Measurements from ENCODE around the gene TM6SF1.
"Not testable (repeated sequence)": the region's sequence is repeated elsewhere in the genome, so short reads cannot be mapped to it uniquely, and the experiment has no call there.

TM6SF1 gene

DNA sequence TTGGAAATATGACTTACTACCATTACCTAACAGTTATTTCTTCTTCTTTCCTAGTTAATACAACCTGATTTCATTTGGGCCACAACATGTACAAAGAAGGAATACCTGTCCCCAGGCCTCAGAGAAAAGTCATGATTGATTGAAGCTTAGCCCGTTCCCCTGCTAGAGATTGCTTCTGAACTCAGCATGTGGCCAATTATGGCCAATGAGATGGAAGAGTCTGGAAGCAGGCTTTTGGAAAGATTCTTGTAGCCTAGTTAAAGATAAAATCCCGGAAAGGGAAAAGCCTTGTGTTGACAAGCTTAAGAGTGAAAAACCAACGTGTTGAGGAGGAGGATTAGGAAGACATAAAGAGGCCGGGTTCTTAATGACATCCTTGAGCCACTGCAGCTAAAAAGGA is 17.0 kb upstream of the TM6SF1 start:
- DNase-seq = no peak

DNA sequence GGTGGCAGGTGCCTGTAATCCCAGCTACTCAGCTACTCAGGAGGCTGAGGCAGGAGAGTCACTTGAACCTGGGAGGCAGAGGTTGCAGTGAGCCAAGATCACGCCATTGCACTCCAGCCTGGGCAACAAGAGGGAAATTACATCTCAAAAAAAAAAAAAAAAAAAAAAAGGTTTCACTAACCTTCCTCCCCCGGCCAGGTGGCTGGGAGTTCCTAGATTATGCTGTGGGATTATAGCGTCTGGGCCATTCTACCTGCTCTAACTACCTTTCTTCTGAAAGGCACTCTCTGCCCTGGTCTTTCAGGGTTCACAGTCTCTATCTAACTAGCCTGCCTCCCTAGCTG is 15.5 kb upstream of the TM6SF1 start:
- not testable (repeated sequence) for DNase-seq

DNA sequence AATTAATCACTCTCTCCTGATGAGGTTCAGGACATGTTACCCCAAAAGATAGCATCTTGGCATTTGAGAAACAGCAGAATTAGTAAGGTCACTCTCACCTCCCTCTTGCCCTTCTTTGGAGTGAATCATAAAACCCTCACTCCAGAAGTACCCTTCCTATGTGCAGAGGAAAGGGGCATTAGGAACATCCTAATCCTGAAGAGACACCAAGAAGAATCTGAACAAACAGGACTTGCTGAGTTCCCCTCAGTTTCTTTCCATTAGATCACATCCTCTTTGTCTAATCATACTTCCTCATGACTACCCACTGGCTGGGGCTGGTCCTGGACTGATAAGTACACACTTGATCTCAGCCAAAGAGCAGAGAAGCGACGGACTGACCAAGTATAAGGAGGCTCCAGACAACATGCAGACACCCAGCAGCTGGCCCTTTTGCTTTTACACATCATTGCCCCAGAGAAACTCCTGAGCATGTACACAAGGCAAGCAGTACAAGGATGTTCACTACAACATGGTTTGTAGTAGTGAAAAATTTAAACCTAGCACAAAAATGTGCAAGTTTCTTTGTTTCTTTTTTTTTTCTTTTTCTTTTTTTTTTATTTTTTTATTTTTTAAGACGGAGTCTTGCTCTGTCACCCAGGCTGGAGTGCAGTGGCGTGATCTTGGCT is 15.0 kb upstream of the TM6SF1 start:
- no peak for DNase-seq

DNA sequence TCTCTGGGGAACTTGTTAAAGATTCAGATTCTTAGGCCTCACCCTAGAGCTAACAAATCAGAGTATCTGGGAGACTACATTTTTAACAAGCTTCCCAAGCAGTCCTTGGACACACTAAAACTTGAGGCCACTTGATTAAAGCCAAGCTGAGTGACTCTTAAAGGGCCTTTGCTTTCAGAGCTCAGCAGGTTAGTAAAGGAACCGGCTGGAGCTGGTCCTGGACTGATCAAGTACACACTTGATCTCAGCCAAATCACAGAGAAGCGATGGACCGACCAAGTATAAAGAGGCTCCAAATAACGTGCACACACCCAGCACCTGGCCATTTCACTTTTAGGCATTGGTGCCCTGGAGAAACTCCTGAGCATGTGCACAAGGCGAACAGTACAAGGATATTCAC is 12.9 kb upstream of the TM6SF1 start:
- no peak for DNase-seq

DNA sequence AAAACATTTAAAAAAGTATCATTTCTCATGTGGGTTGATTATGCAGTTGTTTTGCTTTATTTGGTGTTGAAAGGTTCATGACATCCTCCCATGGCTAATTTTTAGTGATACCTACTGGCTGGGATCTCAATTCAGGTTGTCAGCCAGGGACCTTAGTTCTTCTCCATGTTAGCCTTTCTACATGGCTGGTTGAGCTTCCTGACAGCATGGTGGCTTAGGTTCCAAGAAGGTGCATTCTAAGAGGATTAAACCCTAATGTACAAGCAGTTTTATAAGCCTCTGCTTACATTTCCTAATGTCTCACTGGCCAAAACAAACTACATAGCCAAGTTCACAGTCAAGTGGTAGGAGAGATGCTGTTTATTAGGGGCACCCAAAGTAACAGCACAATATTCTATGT is 9.4 kb upstream of the TM6SF1 start:
- no peak for DNase-seq

DNA sequence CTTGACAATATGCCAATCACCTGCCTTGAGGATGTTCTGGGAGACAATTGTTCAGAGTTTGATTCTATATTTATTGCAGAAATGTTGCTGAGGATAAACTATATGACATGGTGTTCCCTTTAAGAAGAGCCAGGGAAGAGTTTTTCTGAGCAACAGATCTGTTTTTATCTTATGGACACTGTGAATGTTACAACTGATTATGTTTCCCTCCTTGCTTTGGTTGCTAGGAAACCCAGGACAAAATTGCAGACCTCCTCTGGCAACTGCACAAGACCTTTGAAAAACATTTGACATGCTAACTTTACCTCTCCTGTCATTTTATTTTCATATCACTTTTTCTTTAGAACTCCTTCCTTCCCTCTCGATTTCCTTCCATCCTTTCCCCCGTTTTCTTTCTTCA is 8.2 kb upstream of the TM6SF1 start:
- no peak for DNase-seq

DNA sequence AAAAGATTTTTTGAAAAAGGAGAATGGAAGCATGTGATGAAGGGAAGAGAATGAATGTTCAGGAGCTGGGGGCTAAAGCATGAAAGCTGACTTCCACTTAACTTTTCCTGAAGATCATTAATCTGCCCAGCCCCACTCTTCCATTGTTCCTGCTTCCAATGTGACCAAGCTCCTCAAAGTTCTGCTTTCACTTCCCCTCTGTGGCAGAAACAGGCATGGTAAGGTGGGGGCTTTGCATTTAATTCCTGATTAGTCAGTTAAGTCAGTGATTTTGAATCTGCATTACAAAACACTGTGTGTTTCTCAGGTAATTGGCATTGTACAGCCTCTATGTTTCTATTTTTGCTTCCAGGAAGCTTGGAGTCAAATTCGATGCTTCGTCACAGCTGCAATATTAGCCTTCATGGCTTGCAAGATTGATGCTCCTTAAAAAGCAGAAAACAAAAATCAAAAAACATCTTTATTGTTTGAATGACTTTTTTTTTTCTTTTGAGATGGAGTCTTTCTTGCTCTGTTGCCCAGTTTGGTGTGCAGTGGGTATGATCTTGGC is 7.3 kb upstream of the TM6SF1 start:
- no peak for DNase-seq

DNA sequence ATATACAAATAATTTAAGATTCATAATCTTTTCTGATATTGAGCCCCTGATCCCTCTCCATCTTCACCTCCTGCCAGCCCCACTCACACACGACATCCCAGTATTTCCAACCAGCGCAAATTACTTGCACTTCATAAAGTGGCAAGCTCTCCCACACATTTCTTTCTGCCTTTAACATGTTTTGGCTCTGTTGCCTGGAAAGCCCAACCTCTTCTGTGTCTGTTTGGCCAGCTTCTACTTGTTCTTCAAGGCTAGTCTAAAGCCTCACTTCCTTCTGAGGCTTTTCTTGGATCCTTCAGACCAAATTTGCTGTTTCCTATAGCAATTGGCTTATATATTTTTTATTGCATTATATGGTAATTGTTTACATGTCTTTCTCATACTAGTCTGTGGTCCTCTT is 5.1 kb upstream of the TM6SF1 start:
- DNase-seq = no peak

DNA sequence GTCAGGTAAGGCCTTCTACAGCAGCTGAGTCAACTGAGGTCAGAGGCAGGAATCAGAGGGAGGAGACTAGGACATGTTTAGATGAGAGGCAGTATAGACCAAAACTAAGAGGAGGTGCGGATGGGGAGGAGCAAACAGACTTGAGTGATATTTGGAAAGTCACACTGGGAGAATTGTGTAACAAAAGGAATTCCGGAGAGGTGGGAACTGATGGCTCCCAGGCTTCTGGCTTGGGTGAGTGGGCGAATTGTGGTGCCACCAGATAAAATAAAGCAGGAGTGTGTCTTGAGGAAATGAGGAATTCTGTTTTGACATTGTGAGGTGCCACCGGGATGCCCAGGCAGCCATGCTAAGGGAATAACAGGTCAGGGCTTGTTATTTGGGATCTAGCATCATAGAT is 3.3 kb upstream of the TM6SF1 start:
- DNase-seq = no peak

DNA sequence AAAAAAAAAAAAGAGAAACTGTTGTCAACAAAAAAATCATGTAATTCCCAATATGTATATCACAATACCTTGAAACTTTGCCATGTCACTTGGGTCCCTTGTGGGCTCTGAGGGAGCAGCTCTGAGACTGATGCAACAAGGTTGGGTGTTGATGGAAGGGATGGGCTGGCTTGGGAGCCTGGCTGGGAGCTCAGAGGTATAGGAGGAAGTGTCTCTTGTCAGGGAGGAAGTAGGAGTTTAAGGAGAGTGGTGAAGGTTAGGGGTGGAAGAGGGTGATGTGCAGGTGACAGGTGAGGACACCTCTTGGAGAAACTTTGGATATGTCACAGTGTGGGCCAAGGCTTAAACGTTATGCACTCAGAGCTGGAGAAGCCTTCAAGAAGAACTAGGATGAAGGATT is 2.0 kb upstream of the TM6SF1 start:
- DNase-seq = no peak

DNA sequence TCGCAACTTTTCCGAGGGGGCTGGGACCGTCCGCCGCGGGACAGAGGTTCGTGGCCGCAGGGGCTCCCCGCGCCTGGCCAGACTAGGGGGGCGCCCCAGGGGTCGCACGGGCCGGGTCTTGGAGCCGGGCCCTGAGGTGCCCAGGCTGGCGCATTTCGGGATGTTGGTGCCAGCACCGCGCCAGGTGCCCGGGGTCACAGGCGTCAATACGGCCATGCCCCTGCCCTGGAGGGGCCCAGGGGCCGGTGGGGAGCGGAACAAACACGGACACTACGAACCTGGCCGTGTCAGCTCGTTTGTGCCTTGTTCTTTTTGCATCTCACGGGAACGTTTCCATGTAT is 366 bp downstream of the TM6SF1 start:
- no peak for DNase-seq

DNA sequence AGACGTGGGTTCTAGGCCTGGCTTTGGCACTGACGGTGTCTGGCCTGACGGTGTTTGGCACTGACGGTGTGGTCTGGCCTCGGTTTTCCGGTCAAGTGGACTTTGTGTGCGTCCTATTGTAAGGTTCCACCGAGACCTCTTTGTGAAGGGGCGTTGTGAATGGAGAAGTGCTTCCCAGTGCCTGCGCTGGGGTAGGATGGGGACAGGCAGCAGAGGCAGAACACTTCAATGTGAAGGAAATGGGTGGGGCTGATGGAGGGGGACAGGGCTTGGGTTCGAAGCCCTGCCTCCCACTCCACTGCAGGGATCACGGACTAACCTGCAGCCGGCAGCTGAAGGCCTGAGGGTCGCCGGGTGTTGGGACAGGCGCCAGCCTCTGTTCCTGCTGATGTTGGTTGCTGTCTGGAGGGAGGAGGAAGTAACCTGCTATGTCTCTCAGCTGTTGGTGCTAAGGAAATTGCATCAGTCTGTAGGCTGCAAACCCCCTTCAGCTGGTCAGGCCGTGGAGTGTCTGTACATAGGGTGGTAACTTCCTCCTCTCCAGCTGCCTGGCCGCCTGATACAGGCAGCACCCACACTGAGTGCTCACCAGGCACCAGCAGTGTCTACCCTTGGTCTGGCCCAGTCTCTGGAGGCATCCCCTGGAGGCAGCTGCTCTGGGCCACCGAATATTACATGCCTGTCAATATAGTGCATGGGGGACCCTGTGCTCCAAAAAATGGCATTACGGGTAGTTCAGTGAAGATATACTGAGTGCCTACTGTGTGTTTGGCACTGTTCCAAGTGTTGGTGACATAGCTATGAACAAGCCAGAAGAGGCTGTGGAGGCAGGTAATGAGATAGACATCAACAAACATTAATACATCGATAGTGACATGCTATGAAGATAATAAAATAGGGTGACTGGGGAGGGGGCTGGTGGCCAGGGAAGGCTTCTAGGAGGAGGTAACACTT is 1.1 kb downstream of the TM6SF1 start:
- no peak for DNase-seq

DNA sequence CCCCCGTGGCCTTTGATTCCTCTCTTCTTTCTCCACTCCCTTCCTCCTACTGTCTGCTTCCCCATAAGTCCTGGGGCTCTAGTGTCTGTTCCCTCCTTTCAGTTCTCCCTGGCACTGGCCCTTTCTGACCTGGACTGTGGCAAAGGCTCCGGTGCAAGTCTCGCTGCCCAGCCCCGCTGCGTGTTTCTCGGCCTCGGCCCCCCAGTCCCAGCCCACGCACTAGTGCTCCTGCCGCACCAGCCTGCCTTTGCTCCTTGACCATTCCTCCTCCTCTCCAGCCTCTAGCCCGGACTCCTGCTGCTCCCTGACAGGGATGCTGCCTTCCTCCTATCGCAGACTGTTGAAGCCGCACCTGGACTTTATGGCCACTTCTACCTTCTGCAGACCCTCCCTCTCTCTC is 2.1 kb downstream of the TM6SF1 start:
- no peak for DNase-seq

DNA sequence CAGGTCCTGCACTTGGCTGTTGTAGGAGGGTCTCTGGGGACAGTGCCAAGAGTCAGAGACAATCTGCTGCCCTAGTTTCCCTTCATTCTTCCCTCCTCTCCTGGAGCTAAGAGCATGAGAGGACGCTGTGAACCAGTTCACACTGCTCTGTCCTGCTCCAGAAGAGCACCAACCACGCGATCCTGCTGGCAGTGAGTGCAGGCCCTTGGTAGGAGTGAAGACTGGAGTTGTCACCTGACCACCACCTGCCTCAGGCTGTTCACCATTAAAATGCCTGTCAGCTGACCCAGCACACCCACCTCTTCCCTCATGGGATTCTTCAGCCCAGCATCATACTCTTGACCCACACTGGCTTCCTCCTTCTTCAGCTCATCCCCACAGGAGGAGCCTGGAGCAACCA is 2.9 kb downstream of the TM6SF1 start:
- no peak for DNase-seq

DNA sequence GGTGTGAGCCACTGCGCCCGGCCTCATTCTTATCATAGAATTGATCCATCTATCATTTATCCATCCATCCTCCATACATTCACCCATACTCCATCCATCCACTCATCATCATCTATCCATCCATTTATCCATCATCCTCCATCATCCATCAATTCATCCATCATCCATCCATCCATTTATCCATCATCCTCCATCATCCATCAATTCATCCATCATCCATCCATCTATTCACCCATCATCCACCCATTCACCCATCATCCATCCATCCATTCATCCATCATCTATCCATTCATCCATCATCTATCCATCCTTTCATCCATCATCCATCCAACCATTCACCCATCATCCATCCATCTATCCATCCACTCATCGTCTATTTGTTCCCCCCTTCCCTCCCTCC is 3.7 kb downstream of the TM6SF1 start:
- DNase-seq = no peak

DNA sequence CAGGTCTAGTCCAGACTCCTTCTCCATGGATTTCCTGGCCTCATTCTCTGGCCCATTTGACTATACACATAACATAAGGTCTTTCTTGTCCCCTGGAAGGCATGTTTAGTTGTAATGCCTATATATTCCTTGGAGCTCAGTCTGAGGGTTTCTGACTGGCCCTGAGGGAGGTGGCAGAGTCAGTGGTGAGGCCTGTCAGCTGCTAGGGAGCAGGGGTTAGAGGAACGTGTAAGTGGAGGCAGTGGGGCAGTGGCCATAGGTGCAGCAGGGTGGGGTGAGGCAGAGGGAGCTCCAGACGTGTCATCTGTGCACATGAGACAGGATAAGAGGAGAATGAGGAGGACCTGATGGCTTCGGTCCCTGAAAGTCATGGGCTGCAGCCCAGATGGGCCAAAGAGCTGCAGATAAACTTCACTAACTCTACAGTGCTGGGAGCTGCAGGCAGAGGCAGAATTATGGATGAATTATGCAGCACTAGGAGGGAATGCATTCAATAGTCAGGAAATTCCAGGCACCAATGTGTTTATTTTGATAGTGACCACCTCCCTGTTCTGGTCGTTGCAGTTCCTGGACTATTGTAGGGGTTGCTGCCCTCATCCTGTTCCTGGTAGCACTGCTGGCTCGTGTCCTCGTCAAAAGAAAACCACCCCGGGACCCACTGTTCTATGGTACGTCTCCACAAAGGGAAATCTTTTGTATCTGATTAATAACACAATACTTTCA is 4.9 kb downstream of the TM6SF1 start:
- no peak for DNase-seq

DNA sequence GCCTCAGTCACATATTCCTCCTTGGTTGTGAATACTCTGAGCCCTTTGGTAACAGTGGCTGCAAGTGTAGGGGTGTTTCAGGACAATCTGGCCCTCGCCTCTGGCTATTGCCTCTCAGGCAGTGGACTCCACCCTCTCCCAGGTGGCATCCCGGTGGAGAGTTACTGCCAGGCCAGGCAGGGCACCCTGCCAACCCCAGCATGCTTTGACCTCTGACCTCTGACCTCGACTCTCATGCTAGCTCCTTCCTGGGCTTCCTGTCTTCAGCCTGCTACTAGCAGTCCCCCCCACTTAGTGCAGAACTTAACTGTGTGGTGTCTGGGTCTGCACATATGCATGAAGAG is 5.5 kb downstream of the TM6SF1 start:
- no peak for DNase-seq

DNA sequence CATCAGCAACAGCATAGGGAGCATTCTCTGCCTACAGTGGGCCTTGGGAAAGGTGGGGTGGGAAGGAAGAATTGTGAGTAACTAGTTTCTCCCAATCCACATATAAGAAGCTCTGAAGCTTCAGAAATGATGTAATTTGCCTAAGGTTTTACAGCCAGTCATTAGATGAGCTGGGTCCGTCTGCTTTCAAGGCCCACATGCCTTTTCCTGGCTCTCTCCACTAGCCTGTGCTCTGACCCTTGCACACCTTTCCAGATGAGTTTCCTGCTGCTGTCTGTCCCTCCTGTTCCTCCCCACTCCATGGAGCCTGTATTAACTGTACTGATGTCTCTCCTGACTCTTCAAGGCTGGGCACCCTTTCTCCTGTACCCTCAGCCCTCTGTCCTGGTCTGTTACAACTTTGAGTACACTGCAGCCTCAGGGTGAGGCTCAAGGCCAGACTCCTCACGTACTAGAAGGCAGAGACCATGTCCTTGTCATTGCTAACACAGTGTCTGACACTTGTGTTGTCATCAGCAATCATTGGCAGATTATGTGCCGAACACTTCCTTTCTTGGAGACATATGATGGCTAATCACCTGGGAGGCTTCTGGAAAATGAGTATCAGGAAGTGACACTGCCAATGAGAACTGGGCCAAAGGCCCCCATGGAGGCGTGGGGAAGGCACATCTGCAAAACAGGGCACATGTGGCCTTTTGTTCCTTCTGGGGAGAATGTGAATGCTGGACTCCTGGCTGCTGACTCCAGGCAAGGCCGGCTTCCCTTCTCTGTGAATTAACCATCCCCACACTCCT is 6.6 kb downstream of the TM6SF1 start:
- no peak for DNase-seq

DNA sequence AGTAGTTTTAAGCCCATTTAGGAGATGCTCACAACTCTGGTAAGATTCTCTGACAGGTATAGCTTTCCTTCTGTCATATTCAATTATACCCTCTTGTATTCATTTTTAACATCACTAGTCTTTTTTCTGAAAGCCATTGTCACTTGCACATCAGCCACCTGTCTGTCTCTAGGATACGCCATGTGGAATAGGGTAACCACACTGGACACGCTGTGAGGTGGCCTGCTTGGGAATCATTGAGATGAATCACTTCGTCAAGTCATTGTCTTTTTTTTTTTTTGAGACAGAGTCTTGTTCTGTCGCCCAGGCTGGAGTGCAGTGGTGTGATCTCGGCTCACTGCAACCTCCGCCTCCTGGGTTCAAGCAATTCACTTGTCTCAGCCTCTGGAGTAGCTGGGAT is 7.4 kb downstream of the TM6SF1 start:
- no peak for DNase-seq

DNA sequence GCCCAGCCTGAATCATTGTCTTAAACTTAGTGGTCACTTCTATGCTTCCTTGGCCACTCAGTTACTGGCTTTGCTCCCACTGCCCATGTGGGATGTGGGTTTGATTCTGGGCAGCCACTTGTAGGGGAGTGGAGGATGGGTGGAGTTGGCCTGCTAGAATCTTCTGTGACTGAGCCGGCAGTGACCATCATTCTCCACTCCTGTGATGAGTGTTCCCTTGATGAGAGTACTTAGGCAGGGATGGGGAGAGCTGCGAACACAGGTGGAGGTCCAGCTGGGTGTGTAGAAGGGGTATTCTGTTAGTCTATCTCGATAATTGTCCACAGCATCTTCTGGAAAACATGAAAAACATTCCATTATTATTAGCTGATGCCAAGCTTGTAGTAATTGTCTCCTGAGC is 8.0 kb downstream of the TM6SF1 start:
- no peak for DNase-seq

DNA sequence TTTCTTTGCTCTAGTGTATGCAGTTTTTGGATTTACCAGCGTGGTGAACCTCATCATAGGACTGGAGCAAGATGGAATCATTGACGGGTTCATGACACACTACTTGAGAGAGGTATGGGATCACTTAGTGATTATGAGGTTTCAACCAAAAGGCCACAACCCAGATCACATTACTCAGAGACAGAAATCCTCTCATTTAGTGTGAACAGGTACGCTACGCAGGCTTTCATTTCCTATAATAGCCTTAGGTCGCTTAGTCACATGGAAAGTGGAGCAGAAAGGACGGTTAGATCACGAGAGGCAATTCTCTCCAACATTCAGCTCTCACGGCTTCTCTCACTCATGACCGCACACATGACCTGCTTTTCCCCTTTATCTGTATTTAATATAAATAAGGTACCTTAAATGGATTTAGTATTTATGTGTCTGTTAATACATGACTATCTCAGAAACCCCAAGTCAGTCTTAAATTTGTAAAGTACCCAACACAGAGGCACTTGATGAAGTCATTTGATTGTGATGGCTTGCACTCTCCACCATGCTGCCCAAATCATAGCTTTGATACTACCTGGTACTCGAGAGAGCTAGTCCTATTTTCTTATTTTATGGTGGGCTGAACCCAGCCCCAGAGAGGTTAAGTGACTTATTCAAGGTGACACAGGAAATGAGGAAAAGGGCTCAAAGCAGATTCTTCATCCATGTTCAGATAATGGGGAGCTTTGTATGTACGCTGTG is 8.6 kb downstream of the TM6SF1 start:
- no peak for DNase-seq

DNA sequence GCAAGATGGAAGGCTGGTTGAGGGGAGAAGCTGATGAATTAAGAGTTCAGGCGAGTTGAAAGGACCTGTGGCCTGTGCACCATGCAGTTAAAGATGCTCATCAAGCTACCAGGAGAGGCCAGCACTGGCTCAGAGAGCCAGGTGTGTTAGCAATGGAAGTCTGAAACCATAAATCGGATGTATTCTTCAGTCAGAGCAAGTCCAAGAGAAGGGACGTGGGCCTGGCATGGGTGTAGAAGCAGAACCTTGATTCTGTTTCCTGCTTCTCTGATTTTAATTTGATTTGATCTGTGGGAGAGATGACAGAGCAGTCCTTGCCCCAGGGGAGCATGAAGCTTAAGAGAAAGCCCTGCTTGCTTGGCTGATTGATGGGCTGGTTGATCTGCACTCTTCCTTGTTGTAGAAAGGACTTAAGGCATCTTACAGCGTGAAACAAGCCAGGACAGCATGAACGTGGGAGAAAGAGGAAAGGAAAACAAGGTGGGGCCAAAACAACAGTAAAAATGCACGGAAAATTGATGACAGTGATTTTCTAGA is 10.9 kb downstream of the TM6SF1 start:
- no peak for DNase-seq

Measured in T1000 (cell line).